HG03097 (cell line): ENCODE data around the gene SRD5A1.

ENCODE experiments used
- ATAC-seq: cut with Tn5 transposase; IDR thresholded peaks from one replicate; pipeline ENCODE4 v1.9.1; 2021; ENCODE audit not compliant: unreplicated experiment, low FRiP score

Gene SRD5A1

DNA sequence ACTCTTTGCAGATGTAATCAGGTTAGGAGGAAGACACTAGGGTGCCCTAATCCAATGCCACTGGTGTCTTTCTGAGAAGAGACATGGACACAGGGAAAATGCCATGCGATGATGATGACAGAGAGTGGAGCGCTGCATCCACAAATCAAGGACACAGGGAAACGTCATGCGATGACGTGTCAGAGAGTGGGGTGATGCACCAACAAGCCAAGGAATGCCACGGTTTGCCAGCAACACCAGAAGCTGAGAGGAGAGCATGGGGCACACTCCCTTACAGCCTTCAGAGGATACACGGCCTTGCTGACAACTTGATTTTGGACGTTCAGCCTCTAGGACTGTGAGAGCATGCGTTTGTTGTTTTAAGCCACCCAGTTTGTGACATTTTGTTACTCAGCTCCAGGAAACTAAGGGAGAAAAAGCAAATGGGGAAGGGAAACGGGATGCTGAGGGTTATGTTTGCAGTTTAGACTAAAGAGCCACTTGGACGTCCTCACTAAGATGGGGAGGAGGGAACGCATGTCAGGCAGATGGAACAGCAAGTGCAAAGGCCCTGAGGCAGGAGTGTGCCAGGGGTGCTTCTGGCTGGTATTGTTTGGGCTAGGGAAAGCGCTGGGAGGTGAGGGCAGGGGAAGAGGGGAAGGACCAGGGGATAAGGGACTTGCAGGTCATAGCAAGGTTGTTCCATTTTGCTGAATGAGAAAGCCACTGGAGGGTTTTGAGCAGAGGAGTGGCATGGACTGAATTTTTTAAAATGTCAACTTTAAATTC, 77.5 kb downstream of the SRD5A1 start:
- no peak for ATAC-seq

DNA sequence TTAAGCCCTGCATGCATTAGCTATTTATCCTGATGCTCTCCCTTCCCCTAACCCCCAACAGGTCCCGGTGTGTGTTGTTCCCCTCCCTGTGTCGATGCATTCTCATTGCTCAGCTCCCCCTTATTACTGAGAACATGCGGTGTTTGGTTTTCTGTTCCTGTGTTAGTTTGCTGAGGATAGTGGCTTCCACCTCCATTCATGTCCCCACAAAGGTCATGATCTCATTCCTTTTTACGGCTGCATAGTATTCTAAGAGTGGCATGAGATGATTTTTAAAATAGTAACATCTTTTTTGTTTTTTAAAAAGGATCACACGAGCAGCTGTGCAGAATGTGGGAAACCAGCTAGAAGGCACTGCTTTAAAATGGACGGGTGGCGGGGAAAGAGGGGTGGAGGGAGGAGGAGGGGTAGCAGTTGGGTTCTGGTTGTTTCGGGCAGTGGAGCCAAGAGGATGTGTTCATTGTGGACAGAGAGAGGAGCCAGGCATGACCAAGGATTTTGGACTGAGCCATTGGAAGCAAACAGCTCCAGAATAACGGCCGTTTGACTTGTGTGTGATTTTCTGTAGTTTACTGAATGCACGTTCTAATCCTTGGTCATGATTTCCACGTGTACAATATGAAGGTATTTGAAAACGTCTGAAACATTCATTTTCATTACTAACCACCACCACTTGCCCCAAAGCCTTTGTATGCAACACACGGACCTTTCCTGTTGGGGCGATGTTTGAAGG, 78.3 kb downstream of the SRD5A1 start:
- ATAC-seq, result no peak

DNA sequence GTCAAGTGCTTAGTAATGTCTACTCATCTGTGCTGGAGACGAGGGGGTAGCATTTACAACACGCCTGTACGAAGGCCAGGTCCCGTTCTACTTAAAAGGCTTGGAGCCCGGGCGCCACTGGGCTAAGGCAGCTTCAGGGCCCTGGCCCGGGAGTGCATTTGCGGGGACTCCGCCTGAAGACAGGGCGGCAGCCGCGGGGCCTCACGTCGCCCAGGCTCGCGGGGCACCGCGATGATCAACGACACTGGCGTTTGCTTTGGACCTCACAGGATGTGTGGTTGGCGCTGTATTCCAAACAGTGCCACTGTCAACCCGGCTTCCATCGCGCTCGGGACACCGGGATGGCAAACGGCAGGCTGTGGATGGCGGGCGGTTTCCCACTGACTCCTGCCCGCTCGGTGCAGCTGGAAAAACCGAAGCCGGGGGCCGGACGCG, 78.9 kb downstream of the SRD5A1 start:
- ATAC-seq, result peak; percentile 11

- peak; percentile 66 for ATAC-seq
Measured at GRCh38 chr5:6712577-6713273, 79.5 kb downstream of the SRD5A1 start.

DNA sequence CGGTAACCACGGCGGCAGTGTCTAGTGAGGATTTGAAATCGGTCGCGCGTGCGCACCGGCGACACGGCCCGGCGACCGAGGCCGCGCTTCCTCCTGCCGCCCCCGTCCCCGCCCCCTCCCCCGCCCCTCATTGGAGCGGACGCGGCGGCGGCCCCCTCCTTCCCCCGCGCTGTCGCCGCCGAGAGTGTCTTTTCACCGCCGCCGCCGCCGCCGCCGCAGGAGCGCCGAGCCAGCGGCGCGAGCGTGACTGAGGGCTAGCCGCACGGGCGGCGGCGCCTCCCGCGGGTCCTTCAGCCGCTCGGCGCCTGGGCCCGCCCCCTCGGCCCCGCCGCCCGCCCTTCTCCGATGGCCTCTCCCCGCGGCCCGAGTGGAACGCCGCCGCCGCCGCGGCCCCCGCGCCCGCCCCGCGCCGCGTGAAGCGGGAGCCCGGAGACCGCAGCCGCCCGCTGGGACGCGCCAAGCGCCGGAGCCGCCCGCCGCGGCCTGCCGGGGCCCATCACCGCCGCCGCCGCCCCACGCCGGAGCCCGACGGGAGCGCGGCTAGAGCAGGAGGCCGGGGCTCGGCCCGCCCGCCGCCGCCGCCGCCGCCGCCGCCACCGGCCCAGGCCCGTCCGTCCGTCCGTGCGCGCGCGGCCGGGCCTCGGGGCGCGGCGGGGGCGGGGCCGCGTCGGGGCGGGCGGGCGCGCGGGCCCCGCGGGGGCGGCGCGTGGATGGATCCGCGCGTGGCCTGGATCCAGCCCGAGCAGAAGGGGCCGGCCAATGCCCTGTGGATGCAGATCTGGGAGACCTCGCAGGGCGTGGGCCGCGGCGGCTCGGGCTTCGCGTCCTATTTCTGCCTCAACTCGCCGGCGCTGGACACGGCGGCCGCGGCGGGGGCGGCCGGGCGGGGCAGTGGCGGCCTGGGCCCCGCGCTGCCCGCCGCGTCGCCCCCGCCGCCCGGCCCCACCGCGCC, 80.3 kb downstream of the SRD5A1 start, which contains the start of gene TENT4A:
Gene TENT4A (plus strand): TSS at position 159 of the 952 bp plus-strand sequence. CDS start 552 bp downstream, at position 711.
- ATAC-seq, result peak; percentile 18

DNA sequence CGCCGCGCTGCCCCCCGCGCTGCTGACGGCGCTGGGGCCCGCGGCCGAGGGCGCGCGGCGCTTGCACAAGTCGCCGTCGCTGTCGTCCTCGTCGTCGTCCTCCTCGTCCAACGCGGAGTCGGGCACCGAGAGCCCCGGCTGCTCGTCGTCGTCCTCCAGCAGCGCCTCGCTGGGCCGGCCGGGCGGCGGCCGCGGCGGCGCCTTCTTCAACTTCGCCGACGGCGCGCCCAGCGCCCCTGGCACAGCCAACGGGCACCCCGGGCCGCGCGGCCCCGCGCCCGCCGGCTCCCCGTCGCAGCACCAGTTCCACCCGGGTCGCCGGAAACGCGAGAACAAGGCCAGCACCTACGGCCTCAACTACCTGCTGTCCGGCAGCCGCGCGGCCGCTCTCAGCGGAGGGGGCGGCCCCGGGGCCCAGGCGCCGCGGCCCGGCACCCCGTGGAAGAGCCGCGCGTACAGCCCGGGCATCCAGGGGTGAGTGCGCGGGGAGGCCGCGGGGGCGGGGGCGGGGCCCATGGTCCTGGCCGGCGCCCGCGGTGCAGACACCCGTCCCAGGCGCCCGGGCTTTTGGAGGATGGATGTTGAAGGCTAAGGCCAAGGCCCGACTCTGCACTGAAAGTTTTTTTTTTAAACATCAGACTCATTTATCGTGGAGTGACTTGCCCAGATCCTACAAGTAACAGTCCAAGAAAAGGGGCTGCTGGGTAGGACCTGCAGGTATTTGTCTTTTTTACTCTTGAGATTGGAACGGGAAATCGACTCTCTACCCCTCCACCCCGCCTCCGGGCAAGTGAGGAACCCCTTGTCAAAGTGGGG, 81.2 kb downstream of the SRD5A1 start:
- ATAC-seq, result no peak

GRCh38 chr5:6715271-6715670, 82.0 kb downstream of the SRD5A1 start:
- no peak for ATAC-seq

- ATAC-seq, result no peak
Measured at GRCh38 chr5:6715758-6716628, 82.8 kb downstream of the SRD5A1 start.

GRCh38 chr5:6716629-6717149, 83.4 kb downstream of the SRD5A1 start:
- ATAC-seq, result no peak

DNA sequence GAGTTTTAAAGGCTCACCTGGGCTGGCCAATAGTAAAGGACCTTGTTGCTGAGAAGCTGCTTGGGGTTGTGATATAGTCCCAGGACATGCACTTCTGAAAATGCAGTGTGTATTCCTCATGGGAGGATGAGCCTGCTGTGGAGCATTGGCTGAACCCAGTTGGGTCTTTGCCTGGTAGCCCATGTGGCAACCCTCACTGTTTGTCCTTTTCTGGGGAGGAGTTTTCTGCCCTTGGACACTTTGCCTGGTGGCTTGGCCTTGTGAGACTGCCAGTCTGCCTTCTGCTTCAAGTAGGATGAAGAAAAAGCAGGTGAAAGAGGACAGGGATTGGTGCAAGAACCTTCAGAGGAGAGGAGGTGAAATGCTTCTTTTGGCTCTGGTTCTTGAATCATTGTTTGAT, 84.0 kb downstream of the SRD5A1 start:
- ATAC-seq, result no peak

GRCh38 chr5:6717687-6718086, 84.4 kb downstream of the SRD5A1 start:
- no peak for ATAC-seq

GRCh38 chr5:6718161-6718681, 85.0 kb downstream of the SRD5A1 start:
- ATAC-seq, result no peak

DNA sequence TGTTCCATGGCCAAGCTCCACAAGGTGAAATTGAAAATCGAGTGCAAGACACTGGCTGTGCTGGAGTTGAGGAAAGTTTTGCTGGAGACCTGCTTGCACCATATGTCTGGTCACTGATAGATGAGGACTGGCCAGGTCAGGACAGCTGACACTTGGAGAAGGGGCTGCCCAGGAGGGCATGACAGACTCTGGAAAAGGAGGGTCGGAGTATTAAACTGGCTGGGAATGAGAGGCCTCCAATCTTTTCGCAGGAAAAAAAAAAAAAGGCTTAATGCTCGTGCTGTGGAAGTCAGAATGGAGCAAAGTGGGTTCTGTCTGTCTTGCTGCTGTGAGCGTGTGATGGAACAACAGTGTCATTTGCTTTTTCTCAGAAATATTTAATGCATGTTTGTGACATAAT, 85.5 kb downstream of the SRD5A1 start:
- ATAC-seq, result no peak

DNA sequence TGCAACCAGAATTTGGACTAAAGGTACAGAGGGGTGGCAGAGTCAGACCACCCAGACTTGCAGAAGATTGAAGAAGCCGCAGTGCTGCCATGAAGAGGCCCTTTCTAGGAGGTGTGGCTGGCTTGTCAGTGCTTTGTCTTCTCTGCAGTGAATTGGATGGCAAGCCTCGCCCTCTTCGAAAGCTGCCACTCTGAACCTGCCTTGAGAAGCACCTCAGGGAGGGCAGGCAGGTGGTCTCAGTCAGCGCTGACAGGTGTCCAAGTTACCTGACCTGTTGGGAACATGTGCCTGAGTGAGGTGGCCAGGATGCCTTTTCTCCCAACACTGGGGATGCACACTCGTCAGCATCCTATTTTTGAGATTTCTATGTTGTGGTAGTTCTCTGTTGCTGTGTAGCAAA, 86.2 kb downstream of the SRD5A1 start:
- ATAC-seq, result no peak

DNA sequence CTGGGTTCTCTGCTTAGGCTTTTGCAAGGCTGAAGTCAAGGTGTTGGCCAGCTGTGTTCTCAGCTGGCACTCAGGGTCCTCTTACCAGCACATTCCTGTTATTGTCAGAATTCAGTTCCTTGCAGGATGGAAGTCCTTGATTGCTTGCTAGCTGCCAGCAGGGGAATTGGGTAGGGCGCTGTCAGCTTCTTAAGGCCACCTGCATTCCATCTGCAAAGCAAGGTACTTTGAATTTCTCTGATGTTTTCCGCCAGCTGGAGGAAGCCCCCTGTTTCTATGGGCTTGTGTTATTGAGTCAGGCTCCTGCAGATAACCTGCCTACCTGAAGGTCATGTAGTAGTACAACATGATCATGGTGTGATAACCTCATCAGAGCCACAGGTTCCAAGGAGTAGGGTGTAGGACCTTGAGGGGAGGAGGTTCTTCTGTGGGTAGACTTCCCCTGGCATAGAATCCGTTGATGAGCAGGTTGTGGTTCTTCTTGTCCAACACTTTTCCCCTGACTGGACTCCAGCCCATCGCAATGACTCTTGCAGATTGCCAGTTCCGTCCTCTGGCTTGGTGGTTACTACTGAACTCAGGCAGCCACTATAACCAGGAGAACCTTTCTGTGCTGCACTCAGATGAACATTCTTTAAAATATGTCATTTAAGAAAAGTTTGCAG, 86.8 kb downstream of the SRD5A1 start:
- no peak for ATAC-seq

DNA sequence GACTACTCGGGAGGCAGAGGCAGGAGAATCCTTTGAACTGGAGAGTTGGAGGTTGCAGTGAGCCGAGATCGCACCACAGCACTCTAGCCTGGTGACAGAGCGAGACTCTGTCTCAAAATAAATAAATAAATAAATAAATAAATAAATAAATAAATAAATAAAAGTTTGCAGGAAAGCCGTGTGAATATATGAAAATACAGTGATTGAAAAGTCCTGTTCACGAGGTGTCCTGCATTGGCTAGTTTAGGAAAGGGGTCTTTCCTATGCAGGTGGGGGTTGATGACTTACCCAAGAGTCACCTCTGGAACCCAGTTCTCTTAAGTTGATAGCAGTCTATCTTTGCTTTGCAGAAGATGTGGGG, 87.3 kb downstream of the SRD5A1 start:
- ATAC-seq, result no peak

DNA sequence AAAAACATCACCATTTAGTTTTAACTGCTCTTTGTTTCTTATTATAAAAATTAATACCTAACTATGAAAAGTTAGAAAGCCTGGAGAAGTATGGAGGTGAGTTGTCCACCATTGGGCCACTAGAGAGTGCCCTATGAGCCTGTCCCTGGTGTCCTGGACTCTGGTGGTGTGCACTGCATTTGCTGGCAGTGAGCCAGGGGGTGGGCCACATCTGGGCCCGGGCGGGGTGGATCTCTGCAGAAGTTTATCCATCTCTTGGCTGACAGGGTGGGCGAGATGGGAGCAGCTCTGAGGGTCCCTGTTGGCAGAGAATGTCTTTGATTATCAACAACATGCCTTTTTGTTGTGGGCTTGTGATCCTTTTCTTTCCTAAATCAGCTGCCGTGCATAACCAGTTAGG, 88.2 kb downstream of the SRD5A1 start:
- no peak for ATAC-seq

GRCh38 chr5:6722015-6722414, 88.8 kb downstream of the SRD5A1 start:
- ATAC-seq, result peak; percentile 35
